K562 treated with DMSO at 1 percent for 4 hours (cell line): Measurements from ENCODE around the gene QSOX2. TPM values are rescaled to one million over a fixed set of nuclear protein-coding genes. Genes with fewer than 3 reads are reported as not detected.

Experiments used
- total RNA-seq: library from RNA; unstranded; fragments of 300-600 nt; gene quantifications from 2 replicates; pipeline ENCODE4 v1.2.3, GENCODE V29; 2022; ENCODE audit not compliant: insufficient read depth

The QSOX2 gene, protein sequence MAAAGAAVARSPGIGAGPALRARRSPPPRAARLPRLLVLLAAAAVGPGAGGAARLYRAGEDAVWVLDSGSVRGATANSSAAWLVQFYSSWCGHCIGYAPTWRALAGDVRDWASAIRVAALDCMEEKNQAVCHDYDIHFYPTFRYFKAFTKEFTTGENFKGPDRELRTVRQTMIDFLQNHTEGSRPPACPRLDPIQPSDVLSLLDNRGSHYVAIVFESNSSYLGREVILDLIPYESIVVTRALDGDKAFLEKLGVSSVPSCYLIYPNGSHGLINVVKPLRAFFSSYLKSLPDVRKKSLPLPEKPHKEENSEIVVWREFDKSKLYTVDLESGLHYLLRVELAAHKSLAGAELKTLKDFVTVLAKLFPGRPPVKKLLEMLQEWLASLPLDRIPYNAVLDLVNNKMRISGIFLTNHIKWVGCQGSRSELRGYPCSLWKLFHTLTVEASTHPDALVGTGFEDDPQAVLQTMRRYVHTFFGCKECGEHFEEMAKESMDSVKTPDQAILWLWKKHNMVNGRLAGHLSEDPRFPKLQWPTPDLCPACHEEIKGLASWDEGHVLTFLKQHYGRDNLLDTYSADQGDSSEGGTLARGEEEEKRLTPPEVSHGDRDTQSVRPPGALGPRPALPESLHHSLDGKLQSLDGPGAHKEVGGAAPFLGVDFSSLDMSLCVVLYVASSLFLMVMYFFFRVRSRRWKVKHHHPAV
- total RNA-seq = 20.5 and 22.8 TPM in 2 replicates

DNA sequence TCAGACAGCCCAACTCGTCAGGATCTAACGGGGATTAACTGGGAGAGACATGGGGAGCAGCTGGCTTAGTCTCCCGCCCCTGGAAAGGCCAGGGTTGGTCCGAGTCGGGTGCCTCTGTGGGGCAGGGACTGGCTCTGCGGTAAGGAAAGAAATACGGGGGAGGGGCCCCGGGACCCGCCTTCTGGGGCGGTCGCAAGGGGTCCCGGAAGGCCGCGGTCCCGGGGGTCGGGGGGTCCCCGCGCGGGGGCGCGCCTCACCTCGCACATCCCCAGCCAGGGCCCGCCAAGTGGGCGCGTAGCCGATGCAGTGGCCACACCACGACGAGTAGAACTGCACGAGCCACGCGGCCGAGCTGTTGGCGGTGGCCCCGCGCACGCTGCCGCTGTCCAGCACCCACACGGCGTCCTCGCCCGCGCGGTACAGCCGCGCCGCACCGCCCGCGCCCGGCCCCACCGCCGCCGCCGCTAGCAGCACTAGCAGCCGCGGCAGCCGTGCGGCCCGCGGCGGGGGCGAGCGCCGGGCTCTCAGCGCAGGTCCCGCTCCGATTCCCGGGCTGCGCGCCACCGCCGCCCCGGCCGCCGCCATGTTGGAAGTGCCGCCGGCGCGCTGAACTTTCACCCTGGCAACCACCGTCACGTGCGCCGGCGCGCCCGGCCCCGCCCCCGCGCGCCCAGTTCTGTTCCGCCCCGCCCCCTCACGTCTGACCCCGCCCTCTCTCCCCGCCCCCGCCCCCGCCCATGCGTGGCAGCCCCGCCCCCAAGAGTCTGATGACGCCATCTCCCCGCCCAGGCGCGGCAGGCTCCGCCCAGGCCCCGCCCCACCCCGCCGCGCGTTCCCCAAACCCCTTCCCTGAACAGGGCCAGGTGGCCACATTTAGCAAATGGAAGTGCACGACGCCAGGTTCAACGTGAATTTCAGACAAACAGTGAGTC lies at the start of gene QSOX2:
Gene QSOX2, minus strand, starts transcription at position 594 of the 932 bp plus-strand sequence. Its CDS starts 9 bp downstream, at position 585.

DNA sequence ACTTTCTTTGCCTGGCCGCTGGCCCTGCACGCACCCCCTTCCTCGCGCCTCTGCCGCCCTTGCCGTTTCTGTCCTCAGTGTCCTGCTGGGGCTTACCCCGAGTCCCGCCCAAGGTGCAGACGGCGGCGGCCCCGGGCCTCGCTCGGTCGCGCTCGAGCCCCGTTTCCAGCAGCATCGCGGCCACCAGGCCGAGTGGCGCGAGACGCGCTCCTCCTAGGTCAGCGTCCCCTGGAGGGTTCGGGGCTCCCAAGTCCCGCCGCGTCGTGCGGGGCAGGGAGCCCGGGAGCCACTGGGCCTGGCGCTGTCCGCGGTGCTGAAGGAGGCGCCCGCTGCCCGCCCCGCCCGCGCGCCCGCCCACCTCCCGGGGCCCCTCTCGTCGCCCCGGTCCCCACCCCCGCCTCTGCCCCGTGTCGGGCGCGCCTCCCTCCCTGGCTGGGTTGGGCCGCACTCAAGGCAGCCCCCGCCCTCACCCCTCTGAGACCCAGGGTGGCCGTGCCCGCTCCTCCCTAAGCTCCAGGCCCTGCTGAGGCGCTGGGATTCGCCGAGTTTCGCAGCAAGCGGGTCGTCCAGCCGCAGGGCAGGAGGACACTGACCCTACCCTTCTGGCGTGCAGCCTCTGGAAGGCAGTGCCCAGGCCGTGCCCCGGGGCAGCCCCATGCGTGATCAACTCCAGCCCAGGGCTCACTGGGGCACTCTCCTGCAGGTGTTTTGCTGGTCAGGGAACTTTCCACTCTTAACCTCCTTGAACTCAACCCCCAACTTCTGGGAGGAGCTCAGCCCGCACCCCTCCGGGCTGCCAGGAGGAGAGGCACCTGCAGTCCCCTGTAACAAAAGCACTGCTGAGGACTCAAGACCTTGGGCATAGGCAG lies 40.5 kb downstream of the QSOX2 start, which contains the start of gene LHX3:
Gene LHX3, minus strand, starts transcription at position 291 of the 869 bp plus-strand sequence. Its CDS starts 116 bp downstream, at position 175.

Other genes starting within 250 kb of the QSOX2 start
- gene NACC2, start 150.5 kb downstream of the QSOX2 start, total RNA-seq = 7.1 and 10.2 TPM in 2 replicates
- 36.9 and 38.4 TPM in 2 replicates for gene TMEM250, start 126.9 kb downstream of the QSOX2 start, total RNA-seq
- 0.70 and 1.2 TPM in 2 replicates for gene LHX3, start 40.7 kb downstream of the QSOX2 start, total RNA-seq
- gene CCDC187, start 58.3 kb upstream of the QSOX2 start, total RNA-seq = not detected in 2 replicates
- 13.6 and 15.5 TPM in 2 replicates for gene GPSM1, start 81.7 kb upstream of the QSOX2 start, total RNA-seq
- 17.5 and 29.7 TPM in 2 replicates for gene DNLZ, start 117.9 kb upstream of the QSOX2 start, total RNA-seq
- 12.7 and 14.8 TPM in 2 replicates for gene CARD9, start 127.9 kb upstream of the QSOX2 start, total RNA-seq
- 6.6 and 8.4 TPM in 2 replicates for gene SNAPC4, start 154.4 kb upstream of the QSOX2 start, total RNA-seq
- gene ENTR1, start 164.8 kb upstream of the QSOX2 start, total RNA-seq = 38.2 and 42.3 TPM in 2 replicates
- gene PMPCA, start 164.8 kb upstream of the QSOX2 start, total RNA-seq = 56.2 and 60.7 TPM in 2 replicates
- 8.4 and 10.0 TPM in 2 replicates for gene INPP5E, start 194.0 kb upstream of the QSOX2 start, total RNA-seq
- gene SEC16A, start 237.2 kb upstream of the QSOX2 start, total RNA-seq = 47.5 and 60.7 TPM in 2 replicates